Thyroid gland (tissue), 4 donors: ENCODE data around the gene FBXO24.

Experiments
- POLR2A ChIP-seq, 2 donors: fragments of 450-650 bp; IDR thresholded peaks; one replicate each; pipeline ENCODE4 v1.6.1; 2017; ENCODE audit warnings: antibody characterized with exemption in 2 of 2, mild to moderate bottlenecking in 2 of 2, moderate library complexity in 1 of 2
- TF ChIP-seq, protein P1 (sequence below), 6 experiments: fragments of 200-600 bp in 3 of 6; fragments of 450-650 bp in 3 of 6; sonication (generic) in 3 of 6; IDR thresholded peaks; one replicate each; pipeline ENCODE4 v1.5.1; 2016 to 2019; ENCODE audit warnings: antibody characterized with exemption in 6 of 6, mild to moderate bottlenecking in 2 of 6, inconsistent platforms in 1 of 6, moderate library complexity in 1 of 6

DNA sequence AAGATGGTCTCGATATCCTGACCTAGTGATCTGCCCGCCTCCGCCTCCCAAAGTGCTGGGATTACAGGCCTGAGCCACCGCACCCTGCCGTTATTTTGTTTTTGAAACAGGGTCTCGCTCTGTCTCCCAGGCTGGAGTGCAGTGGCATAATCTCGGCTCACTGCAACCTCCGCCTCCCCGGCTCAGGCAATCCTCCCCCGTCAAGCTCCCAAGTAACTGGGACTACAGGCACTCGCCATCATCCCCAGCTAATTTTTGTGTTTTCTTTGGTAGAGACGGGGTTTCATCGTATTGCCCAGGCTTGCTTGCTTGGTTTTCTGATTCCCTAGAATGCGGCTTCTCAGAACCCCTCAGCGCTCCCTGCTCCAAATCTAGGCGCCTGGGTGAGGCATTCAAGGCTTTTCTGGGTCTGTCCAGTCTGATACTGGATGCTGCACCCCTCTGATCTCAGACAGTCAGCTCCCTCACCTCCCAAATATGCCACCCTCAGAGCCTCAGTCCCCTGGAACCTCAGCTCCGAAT lies 53.9 kb downstream of the FBXO24 start:
- TF ChIP-seq, protein P1, sequence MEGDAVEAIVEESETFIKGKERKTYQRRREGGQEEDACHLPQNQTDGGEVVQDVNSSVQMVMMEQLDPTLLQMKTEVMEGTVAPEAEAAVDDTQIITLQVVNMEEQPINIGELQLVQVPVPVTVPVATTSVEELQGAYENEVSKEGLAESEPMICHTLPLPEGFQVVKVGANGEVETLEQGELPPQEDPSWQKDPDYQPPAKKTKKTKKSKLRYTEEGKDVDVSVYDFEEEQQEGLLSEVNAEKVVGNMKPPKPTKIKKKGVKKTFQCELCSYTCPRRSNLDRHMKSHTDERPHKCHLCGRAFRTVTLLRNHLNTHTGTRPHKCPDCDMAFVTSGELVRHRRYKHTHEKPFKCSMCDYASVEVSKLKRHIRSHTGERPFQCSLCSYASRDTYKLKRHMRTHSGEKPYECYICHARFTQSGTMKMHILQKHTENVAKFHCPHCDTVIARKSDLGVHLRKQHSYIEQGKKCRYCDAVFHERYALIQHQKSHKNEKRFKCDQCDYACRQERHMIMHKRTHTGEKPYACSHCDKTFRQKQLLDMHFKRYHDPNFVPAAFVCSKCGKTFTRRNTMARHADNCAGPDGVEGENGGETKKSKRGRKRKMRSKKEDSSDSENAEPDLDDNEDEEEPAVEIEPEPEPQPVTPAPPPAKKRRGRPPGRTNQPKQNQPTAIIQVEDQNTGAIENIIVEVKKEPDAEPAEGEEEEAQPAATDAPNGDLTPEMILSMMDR (IDR thresholded peaks at IDR 0.05), result no peak
- TF ChIP-seq POLR2A (IDR thresholded peaks at IDR 0.05), result no peak
